ENCODE results near the gene SORT1.

- no peak for TF ChIP-seq CTCF (IDR thresholded peaks at IDR 0.05; ENCODE audit: control extremely low read depth in 1 of 3, insufficient read depth in 1 of 3, low read depth in 1 of 3, low read length in 3 of 3)
- TF ChIP-seq HDAC2 (IDR thresholded peaks at IDR 0.05; ENCODE audit: borderline replicate concordance in 1 of 2, low read depth in 2 of 2, low read length in 2 of 2): no peak
- TF ChIP-seq ATF3 (IDR thresholded peaks at IDR 0.05; ENCODE audit: insufficient read depth, low read depth, low read length): no peak
- no peak for TF ChIP-seq SUZ12 (IDR thresholded peaks at IDR 0.05; ENCODE audit: low read length)
Observed at GRCh38 chr1:109386054-109386717, 11.5 kb downstream of the SORT1 start.
